H1 (cell line): ENCODE measurements around the gene USH1C. TPM values are rescaled to one million over a fixed set of nuclear protein-coding genes. Genes with fewer than 3 reads are reported as not detected.

Source experiments
- CTCF ChIA-PET: fragments of 300-600 bp; sonication (Branson Sonifier 250); formaldehyde crosslinking; loops from one replicate; lab custom pipeline; 2021; ENCODE audit not compliant: partially characterized antibody; lab: Charles Lee
- POLR2A ChIA-PET: fragments of 300-600 bp; sonication (Branson Sonifier 250); formaldehyde crosslinking; loops from one replicate; lab custom pipeline; 2021; ENCODE audit warnings: inconsistent platforms; ENCODE audit not compliant: partially characterized antibody; lab: Charles Lee
- DNase-seq, 2 experiments: peaks; one replicate each; pipeline versions ENCODE4 v3.0.0 to v3.0.0-alpha.2; 2010 to 2022; ENCODE audit warnings: low spot score in 2 of 2, low read depth in 1 of 2, mixed read lengths in 1 of 2
- FAIRE-seq: peaks from 2 replicates; lab custom pipeline; 2011; peaks lifted over from hg19 to GRCh38; lab: Jason Lieb, UNC
- H2AFZ ChIP-seq: 2 replicates; pipeline ENCODE4 v1.8.1; 2012; ENCODE audit warnings: low read length, inconsistent platforms
- H2AK5ac ChIP-seq: 2 replicates; pipeline ENCODE4 v1.6.1; 2013; ENCODE audit warnings: low read depth, low read length
- H2BK120ac ChIP-seq: replicated peaks from 2 replicates; pipeline ENCODE3; 2013; ENCODE audit warnings: low read depth, low read length, inconsistent platforms
- H2BK12ac ChIP-seq: 2 replicates; pipeline ENCODE4 v1.6.1; 2013; ENCODE audit warnings: low read depth, low read length
- H2BK15ac ChIP-seq: 2 replicates; pipeline ENCODE4 v1.6.1; 2013; ENCODE audit warnings: low read length
- H2BK20ac ChIP-seq: 2 replicates; pipeline ENCODE4 v1.6.1; 2013; ENCODE audit warnings: low read length
- H2BK5ac ChIP-seq: 2 replicates; pipeline ENCODE4 v1.6.1; 2013; ENCODE audit warnings: low read depth, low read length
- H3K14ac ChIP-seq: 2 replicates; pipeline ENCODE4 v1.6.1; 2013; ENCODE audit warnings: inconsistent platforms; ENCODE audit not compliant: insufficient read length
- H3K18ac ChIP-seq: 2 replicates; pipeline ENCODE4 v1.6.1; 2013; ENCODE audit warnings: low read length; ENCODE audit errors: extremely low read depth
- H3K23ac ChIP-seq: 2 replicates; pipeline ENCODE4 v1.6.1; 2013; ENCODE audit warnings: inconsistent platforms; ENCODE audit not compliant: insufficient read length
- H3K23me2 ChIP-seq: 2 replicates; pipeline ENCODE4 v1.6.1; 2013; ENCODE audit warnings: low read depth, low read length
- H3K27ac ChIP-seq: 2 replicates; pipeline ENCODE4 v1.6.1; 2011; ENCODE audit warnings: low read depth, low read length, inconsistent platforms
- H3K27me3 ChIP-seq, 4 experiments: replicated peaks in 1 of 4; 1 replicate in 1 of 4; 2 replicates in 3 of 4; pipeline versions ENCODE4 v1.6.1 to v1.8.1; 2011 to 2013; ENCODE audit warnings: low read length in 3 of 4, mild to moderate bottlenecking in 3 of 4, inconsistent platforms in 2 of 4, mixed read lengths in 2 of 4, moderate library complexity in 1 of 4; ENCODE audit not compliant: control insufficient read depth in 3 of 4, insufficient read depth in 3 of 4; ENCODE audit errors: extremely low read depth in 1 of 4
- H3K36me3 ChIP-seq, 4 experiments: 2 replicates each; pipeline versions ENCODE4 v1.6.1 to v1.8.1; 2011 to 2013; ENCODE audit warnings: mild to moderate bottlenecking in 4 of 4, low read length in 3 of 4, moderate library complexity in 2 of 4, control low read depth in 1 of 4, inconsistent platforms in 1 of 4; ENCODE audit not compliant: insufficient read depth in 4 of 4, control insufficient read depth in 2 of 4
- H3K4ac ChIP-seq: replicated peaks from 2 replicates; pipeline ENCODE3; 2013; ENCODE audit warnings: low read length, low read depth, mixed read lengths, inconsistent platforms; ENCODE audit not compliant: insufficient read length
- H3K4me1 ChIP-seq, 4 experiments: replicated peaks in 1 of 4; 1 replicate in 1 of 4; 2 replicates in 3 of 4; pipeline versions ENCODE4 v1.6.1 to v1.8.1; 2011 to 2013; ENCODE audit warnings: low read length in 3 of 4, inconsistent platforms in 2 of 4, mixed read lengths in 1 of 4; ENCODE audit not compliant: insufficient read depth in 4 of 4, control insufficient read depth in 3 of 4
- H3K4me2 ChIP-seq, 2 experiments: 2 replicates each; pipeline versions ENCODE4 v1.6.1 to v1.8.1; 2011 to 2013; ENCODE audit warnings: low read depth in 2 of 2, low read length in 2 of 2, control low read depth in 1 of 2, inconsistent platforms in 1 of 2, mild to moderate bottlenecking in 1 of 2; ENCODE audit not compliant: insufficient read depth in 1 of 2
- H3K4me3 ChIP-seq, 4 experiments: fragments of 200-600, 300-600 bp in 1 of 4; sonication (generic), shearing (Covaris generic), sonication (Bioruptor Twin) in 1 of 4; 2 replicates each; pipeline versions ENCODE4 v1.5.1 to v1.8.1; 2011 to 2016; ENCODE audit warnings: low read length in 4 of 4, low read depth in 3 of 4, control low read depth in 2 of 4, inconsistent platforms in 2 of 4, mild to moderate bottlenecking in 2 of 4, mixed read lengths in 1 of 4, moderate library complexity in 1 of 4; ENCODE audit not compliant: insufficient read depth in 2 of 4; ENCODE audit errors: extremely low read depth in 1 of 4
- H3K56ac ChIP-seq: replicated peaks from 2 replicates; pipeline ENCODE3; 2013; ENCODE audit warnings: low read depth, mild to moderate bottlenecking, mixed read lengths, low read length, inconsistent platforms; ENCODE audit not compliant: insufficient read length
- H3K79me1 ChIP-seq: 2 replicates; pipeline ENCODE4 v1.6.1; 2013; ENCODE audit warnings: low read depth, low read length, control low read depth
- H3K79me2 ChIP-seq, 2 experiments: 2 replicates each; pipeline versions ENCODE4 v1.6.1 to v1.8.1; 2012 to 2013; ENCODE audit warnings: low read length in 2 of 2, mild to moderate bottlenecking in 2 of 2, inconsistent platforms in 1 of 2; ENCODE audit not compliant: insufficient read depth in 2 of 2, control insufficient read depth in 1 of 2
- H3K9ac ChIP-seq, 4 experiments: replicated peaks in 1 of 4; 1 replicate in 1 of 4; 2 replicates in 3 of 4; pipeline versions ENCODE4 v1.6.1 to v1.8.1; 2011 to 2013; ENCODE audit warnings: low read depth in 3 of 4, low read length in 3 of 4, control low read depth in 2 of 4, mild to moderate bottlenecking in 2 of 4, moderate library complexity in 2 of 4, inconsistent platforms in 1 of 4; ENCODE audit errors: extremely low read depth in 1 of 4
- H3K9me3 ChIP-seq, 2 experiments: 2 replicates each; pipeline versions ENCODE4 v1.6.1 to v1.8.1; 2012 to 2013; ENCODE audit warnings: mild to moderate bottlenecking in 2 of 2, moderate library complexity in 2 of 2, control low read depth in 1 of 2, inconsistent platforms in 1 of 2, low read depth in 1 of 2, low read length in 1 of 2, mixed read lengths in 1 of 2; ENCODE audit not compliant: insufficient read depth in 2 of 2
- H4K20me1 ChIP-seq, 2 experiments: replicated peaks in 1 of 2; 2 replicates each; pipeline versions ENCODE3 to v1.8.1; 2011 to 2013; ENCODE audit warnings: inconsistent platforms in 2 of 2, low read length in 2 of 2, mild to moderate bottlenecking in 1 of 2; ENCODE audit not compliant: insufficient read depth in 2 of 2, control insufficient read depth in 1 of 2
- H4K5ac ChIP-seq: 2 replicates; pipeline ENCODE4 v1.6.1; 2013; ENCODE audit warnings: low read length, low read depth, mixed read lengths, inconsistent platforms; ENCODE audit not compliant: insufficient read length
- H4K8ac ChIP-seq: 2 replicates; pipeline ENCODE4 v1.8.0; 2013; ENCODE audit warnings: mild to moderate bottlenecking, moderate library complexity, low read length, inconsistent platforms; ENCODE audit not compliant: insufficient read depth; ENCODE audit errors: extremely low read depth
- H4K91ac ChIP-seq: replicated peaks from 2 replicates; pipeline ENCODE3; 2013; ENCODE audit warnings: low read length, mixed read lengths, inconsistent platforms; ENCODE audit not compliant: insufficient read length
- ATF2 ChIP-seq: IDR thresholded peaks from 2 replicates; pipeline ENCODE4 v1.6.1; 2012; ENCODE audit warnings: low read length, inconsistent platforms
- BRCA1 ChIP-seq: IDR thresholded peaks from 2 replicates; pipeline ENCODE4 v1.6.1; 2012; ENCODE audit warnings: low read depth, low read length, improper control_type of control experiment
- KDM1A ChIP-seq: fragments of 200-600, 300-600 bp; sonication (generic); IDR thresholded peaks from 2 replicates; pipeline ENCODE4 v1.7.1; 2016; ENCODE audit warnings: mild to moderate bottlenecking, low read length, borderline replicate concordance
- WGBS, 2 experiments: shearing (Covaris generic) in 1 of 2; methylation state at CpG; one replicate each; pipeline versions ENCODE4 v1.1.6 to v1.1.7; 2013 to 2015; ENCODE audit warnings: low lambda C conversion rate in 2 of 2, mixed read lengths in 2 of 2, inconsistent platforms in 1 of 2, low coverage in 1 of 2, missing lambda C conversion rate in 1 of 2; ENCODE audit not compliant: insufficient replicate concordance in 2 of 2, insufficient coverage in 1 of 2, insufficient read length in 1 of 2; ENCODE audit errors: extremely low coverage in 1 of 2, missing lambda C conversion rate in 1 of 2; 5-methylcytosine and 5-hydroxymethylcytosine counted together
- polyA plus RNA-seq, 7 experiments: library from polyadenylated mRNA; depleted of rRNA in 3 of 7; stranded (reverse) in 5 of 7; unstranded in 2 of 7; fragments of >200 nt in 5 of 7; fragments of 200-250 nt in 2 of 7; gene quantifications; 1 replicate in 5 of 7; 2 replicates in 1 of 7; 4 replicates in 1 of 7; pipeline versions ENCODE4 v1.2.1 to v1.2.3, GENCODE V29; 2011 to 2013; ENCODE audit warnings: missing spikeins in 2 of 7, mixed read lengths in 2 of 7
- total RNA-seq: library from RNA; stranded (reverse); fragmentation: NEBNext Ultra II Directional; extraction: Animal tissue kit (Norgen Biotek cat#: 25700); gene quantifications from 2 replicates; pipeline ENCODE4 v1.2.1, GENCODE V29; 2021

USH1C gene
- total and polyA plus RNA-seq, 2 of the 8 experiments (the other 6 are each of a cell fraction or from before 2014, with no cell fraction given) = 1.3 to 1.6 TPM

DNA sequence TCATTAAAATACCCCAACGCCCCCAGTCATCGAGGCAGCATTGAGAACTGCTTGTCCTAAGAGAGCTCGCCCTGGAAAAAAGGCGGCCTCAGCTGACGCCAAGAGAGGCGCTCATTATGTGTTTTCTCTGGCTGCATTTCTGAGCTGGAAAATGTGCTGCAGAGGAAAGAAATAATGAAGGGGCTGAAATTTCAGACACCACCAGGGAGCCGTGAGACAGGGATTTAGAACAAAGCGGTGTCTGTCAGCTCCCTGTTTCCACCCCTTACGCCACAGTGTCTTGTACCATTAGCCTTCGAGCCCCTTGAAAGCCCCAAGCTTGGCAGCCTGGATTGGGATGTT is 14.4 kb downstream of the USH1C start:
- no peak overlapping the region for H3K14ac ChIP-seq
- H3K9ac ChIP-seq = no peak overlapping the region
- H3K4ac ChIP-seq = no peak overlapping the region
- no peak overlapping the region for H3K4me2 ChIP-seq
- no peak overlapping the region for H3K4me3 ChIP-seq
- no peak for DNase-seq
- FAIRE-seq = no peak
- H2BK120ac ChIP-seq = no peak overlapping the region
- no peak overlapping the region for H2BK20ac ChIP-seq
- TF ChIP-seq KDM1A (no peak), BRCA1 (no peak), ATF2 (no peak)
- TF ChIP-seq, all 59 proteins: peak for 0
- ChIA-PET CTCF (interaction anchor here (0.6 to 44.8 kb wide), 14 partner anchors 8 to 300 kb away, joined by 3 to 1414 read pairs (median 4); partner anchors contain the start of genes KCNJ11 and OTOG), POLR2A (interaction anchor here (1.0 kb wide), 1 partner anchor 12 kb away, joined by 3 read pairs; no protein-coding TSS in a partner anchor)
- Histone ChIP-seq H2BK12ac (no peak overlapping the region), H2BK5ac (no peak overlapping the region), H2AK5ac (no peak overlapping the region), H2AFZ (no peak overlapping the region), H3K27ac (no peak overlapping the region), H2BK15ac (no peak overlapping the region), H3K79me2 (no peaks in the 10 kb centered on the region), H3K23ac (no peak overlapping the region), H3K18ac (no peak overlapping the region), H3K23me2 (no peaks in the 10 kb centered on the region), H4K20me1 (peaks cover 0 to 2% of the 10 kb centered on the region in 2 experiments), H4K5ac (no peak overlapping the region), H4K8ac (no peak overlapping the region), H3K56ac (no peak overlapping the region), H3K36me3 (no peaks in the 10 kb centered on the region), H3K27me3 (no peaks in the 10 kb centered on the region; a peak in 1 of 7 replicates), H3K79me1 (no peaks in the 10 kb centered on the region), H3K4me1 (peaks cover 0 to 6% (median 0%) of the 10 kb centered on the region in 4 experiments; a peak in 3 of 7 replicates), H3K9me3 (no peaks in the 10 kb centered on the region), H4K91ac (no peak overlapping the region)
- 91% methylated on average over 10 of the region's 10 CpGs; no CpG with 5 or more reads in 1 of the 2 experiments for WGBS, 2 experiments
